Measurements from ENCODE around the gene MRPS24. TPM values are rescaled to one million over a fixed set of nuclear protein-coding genes. Genes with fewer than 3 reads are reported as not detected.

Gene MRPS24
- total RNA-seq, 1 donor from 2014 or later = 93.9 TPM

DNA sequence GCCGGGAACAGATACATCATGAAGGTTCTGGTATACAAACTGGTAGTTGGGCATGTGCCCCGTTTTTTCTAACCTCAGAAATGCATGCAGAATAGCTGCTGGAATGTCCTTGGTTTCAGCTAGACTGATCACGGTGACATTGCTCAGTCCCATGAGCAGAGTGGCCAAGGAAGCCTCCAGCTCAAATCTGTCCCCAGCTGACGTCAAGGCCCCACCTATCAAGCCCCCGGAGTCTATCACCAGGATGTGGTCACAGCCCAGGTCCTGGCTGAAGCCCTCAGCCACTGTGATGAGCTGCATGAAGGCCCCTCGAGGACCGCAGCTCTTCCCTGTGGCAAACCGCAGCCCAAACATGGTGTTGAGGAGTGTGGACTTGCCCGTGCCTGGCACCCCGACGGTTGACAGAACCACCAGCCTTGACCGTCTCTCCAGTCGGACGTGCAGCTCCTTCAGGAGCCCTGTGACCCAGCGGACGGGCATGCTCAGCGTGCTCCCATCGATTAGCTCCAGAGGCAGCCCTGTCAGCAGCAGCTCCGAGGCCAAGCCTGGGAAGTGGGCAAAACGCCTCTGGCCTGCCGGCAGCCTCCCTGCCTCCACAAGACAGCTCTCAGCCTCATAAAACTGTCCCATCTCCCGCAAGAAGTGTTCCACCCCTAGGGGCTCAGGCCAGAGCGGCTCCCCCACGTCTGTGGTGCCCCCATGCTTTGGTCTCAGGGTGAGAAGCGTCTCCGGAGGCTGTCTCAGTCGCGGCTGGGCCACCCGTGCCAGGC is 7.8 kb upstream of the MRPS24 start:
- H3K36me3 Mint-ChIP-seq (ENCODE audit: low read depth, unreplicated experiment) = peaks cover 37% of the 10 kb centered on the region
- Histone ChIP-seq H3K9me3 (ENCODE audit: insufficient read depth, low read depth, low read length) (no peaks in the 10 kb centered on the region), H3K36me3 (ENCODE audit: insufficient read depth, low read length) (peaks cover 26% of the 10 kb centered on the region), H3K27me3 (ENCODE audit: insufficient read depth, low read length) (no peaks in the 10 kb centered on the region), H3K4me1 (ENCODE audit: insufficient read depth, low read length) (peaks cover 36% of the 10 kb centered on the region), H3K4me2 (ENCODE audit: low read length) (no peak overlapping the region), H3K9ac (ENCODE audit: low read length) (no peak overlapping the region), H4K20me1 (ENCODE audit: insufficient read depth, low read length) (no peaks in the 10 kb centered on the region), H3K79me2 (ENCODE audit: insufficient read depth, low read length) (peaks cover 16% of the 10 kb centered on the region), H2AFZ (ENCODE audit: low read depth, low read length) (no peak overlapping the region), H3K4me3 (ENCODE audit: insufficient read depth, low read depth, low read length) (no peak overlapping the region), H3K27ac (ENCODE audit: low read depth, low read length) (no peak overlapping the region)
- H3K27ac Mint-ChIP-seq (ENCODE audit: unreplicated experiment) = no peak overlapping the region
- H3K4me3 Mint-ChIP-seq (ENCODE audit: unreplicated experiment) = no peak overlapping the region
- no peaks in the 10 kb centered on the region for H3K27me3 Mint-ChIP-seq (ENCODE audit: low read depth, unreplicated experiment)
- TF ChIP-seq, protein P1, sequence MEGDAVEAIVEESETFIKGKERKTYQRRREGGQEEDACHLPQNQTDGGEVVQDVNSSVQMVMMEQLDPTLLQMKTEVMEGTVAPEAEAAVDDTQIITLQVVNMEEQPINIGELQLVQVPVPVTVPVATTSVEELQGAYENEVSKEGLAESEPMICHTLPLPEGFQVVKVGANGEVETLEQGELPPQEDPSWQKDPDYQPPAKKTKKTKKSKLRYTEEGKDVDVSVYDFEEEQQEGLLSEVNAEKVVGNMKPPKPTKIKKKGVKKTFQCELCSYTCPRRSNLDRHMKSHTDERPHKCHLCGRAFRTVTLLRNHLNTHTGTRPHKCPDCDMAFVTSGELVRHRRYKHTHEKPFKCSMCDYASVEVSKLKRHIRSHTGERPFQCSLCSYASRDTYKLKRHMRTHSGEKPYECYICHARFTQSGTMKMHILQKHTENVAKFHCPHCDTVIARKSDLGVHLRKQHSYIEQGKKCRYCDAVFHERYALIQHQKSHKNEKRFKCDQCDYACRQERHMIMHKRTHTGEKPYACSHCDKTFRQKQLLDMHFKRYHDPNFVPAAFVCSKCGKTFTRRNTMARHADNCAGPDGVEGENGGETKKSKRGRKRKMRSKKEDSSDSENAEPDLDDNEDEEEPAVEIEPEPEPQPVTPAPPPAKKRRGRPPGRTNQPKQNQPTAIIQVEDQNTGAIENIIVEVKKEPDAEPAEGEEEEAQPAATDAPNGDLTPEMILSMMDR (IDR thresholded peaks at IDR 0.05; ENCODE audit: insufficient read depth, low read depth, low read length) = no peak
- TF ChIP-seq EZH2 (IDR thresholded peaks at IDR 0.05; ENCODE audit: insufficient read depth, low read length) = no peak
- peaks cover 3% of the 10 kb centered on the region for H3K9me3 Mint-ChIP-seq (ENCODE audit: unreplicated experiment)
- peaks cover 21% of the 10 kb centered on the region for H3K4me1 Mint-ChIP-seq (ENCODE audit: low read depth, unreplicated experiment)
- no peak for DNase-seq (ENCODE audit: low read depth)
- no peak for FAIRE-seq

DNA sequence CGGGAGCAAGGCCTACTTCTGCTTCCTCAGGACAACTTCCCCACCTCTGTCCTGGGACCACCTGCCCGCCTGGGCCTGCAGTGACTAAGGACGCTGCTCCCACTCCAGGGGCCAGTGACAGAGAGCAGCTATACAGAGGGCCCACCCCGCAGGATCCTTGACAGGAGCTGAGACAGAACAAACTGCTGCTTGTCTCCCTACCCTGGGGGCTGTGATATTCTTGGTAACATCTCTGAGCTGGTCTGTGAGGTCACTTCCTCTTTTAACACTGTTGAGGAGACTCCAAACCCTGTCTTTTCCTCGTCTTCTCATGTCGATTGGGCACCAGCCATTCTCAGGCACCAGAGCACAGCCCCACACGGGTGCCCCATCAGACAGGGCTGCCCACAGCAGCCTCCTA is 6.9 kb upstream of the MRPS24 start:
- H3K4me3 ChIP-seq (ENCODE audit: insufficient read depth, low read depth, low read length) = no peak overlapping the region
- no peak for DNase-seq (ENCODE audit: low read depth)
- TF ChIP-seq, protein P1 (IDR thresholded peaks at IDR 0.05; ENCODE audit: insufficient read depth, low read depth, low read length) = no peak
- TF ChIP-seq EZH2 (IDR thresholded peaks at IDR 0.05; ENCODE audit: insufficient read depth, low read length) = no peak
- Mint-ChIP-seq H3K9me3 (ENCODE audit: unreplicated experiment) (peaks cover 2% of the 10 kb centered on the region), H3K36me3 (ENCODE audit: low read depth, unreplicated experiment) (peaks cover 37% of the 10 kb centered on the region), H3K4me3 (ENCODE audit: unreplicated experiment) (no peak overlapping the region), H3K4me1 (ENCODE audit: low read depth, unreplicated experiment) (peaks cover 23% of the 10 kb centered on the region), H3K27me3 (ENCODE audit: low read depth, unreplicated experiment) (no peaks in the 10 kb centered on the region), H3K27ac (ENCODE audit: unreplicated experiment) (no peak overlapping the region)
- FAIRE-seq = no peak
- no peaks in the 10 kb centered on the region for H3K9me3 ChIP-seq (ENCODE audit: insufficient read depth, low read depth, low read length)
- peaks cover 24% of the 10 kb centered on the region for H3K36me3 ChIP-seq (ENCODE audit: insufficient read depth, low read length)
- H4K20me1 ChIP-seq (ENCODE audit: insufficient read depth, low read length) = no peaks in the 10 kb centered on the region
- H3K9ac ChIP-seq (ENCODE audit: low read length) = no peak overlapping the region
- no peaks in the 10 kb centered on the region for H3K27me3 ChIP-seq (ENCODE audit: insufficient read depth, low read length)
- H3K79me2 ChIP-seq (ENCODE audit: insufficient read depth, low read length) = peaks cover 16% of the 10 kb centered on the region
- H3K4me1 ChIP-seq (ENCODE audit: insufficient read depth, low read length) = peaks cover 40% of the 10 kb centered on the region
- no peak overlapping the region for H2AFZ ChIP-seq (ENCODE audit: low read depth, low read length)
- no peak overlapping the region for H3K27ac ChIP-seq (ENCODE audit: low read depth, low read length)
- no peak overlapping the region for H3K4me2 ChIP-seq (ENCODE audit: low read length)

GRCh38 chr7:43873300-43873699 is 4.0 kb upstream of the MRPS24 start:
- H3K4me3 Mint-ChIP-seq (ENCODE audit: unreplicated experiment) = no peak overlapping the region
- no peak for FAIRE-seq

More at GRCh38 chr7:43873300-43873699, 4.0 kb upstream of the MRPS24 start:
- Mint-ChIP-seq H3K36me3 (ENCODE audit: low read depth, unreplicated experiment) (peaks cover 29% of the 10 kb centered on the region), H3K27ac (ENCODE audit: unreplicated experiment) (no peak overlapping the region), H3K27me3 (ENCODE audit: low read depth, unreplicated experiment) (no peaks in the 10 kb centered on the region), H3K9me3 (ENCODE audit: unreplicated experiment) (peaks cover 2% of the 10 kb centered on the region), H3K4me1 (ENCODE audit: low read depth, unreplicated experiment) (peaks cover 19% of the 10 kb centered on the region)
- Histone ChIP-seq H3K27me3 (ENCODE audit: insufficient read depth, low read length) (no peaks in the 10 kb centered on the region), H3K27ac (ENCODE audit: low read depth, low read length) (peak overlapping the region; percentile 86), H4K20me1 (ENCODE audit: insufficient read depth, low read length) (no peaks in the 10 kb centered on the region), H3K4me2 (ENCODE audit: low read length) (peak overlapping the region; percentile 71), H3K9me3 (ENCODE audit: insufficient read depth, low read depth, low read length) (no peaks in the 10 kb centered on the region), H3K9ac (ENCODE audit: low read length) (peak overlapping the region; percentile 71), H3K4me1 (ENCODE audit: insufficient read depth, low read length) (peaks cover 33% of the 10 kb centered on the region), H3K4me3 (ENCODE audit: insufficient read depth, low read depth, low read length) (peak overlapping the region; percentile 12), H3K79me2 (ENCODE audit: insufficient read depth, low read length) (peaks cover 18% of the 10 kb centered on the region), H2AFZ (ENCODE audit: low read depth, low read length) (no peak overlapping the region), H3K36me3 (ENCODE audit: insufficient read depth, low read length) (peaks cover 10% of the 10 kb centered on the region)
- TF ChIP-seq EZH2 (IDR thresholded peaks at IDR 0.05; ENCODE audit: insufficient read depth, low read length) = no peak
- TF ChIP-seq, protein P1 (IDR thresholded peaks at IDR 0.05; ENCODE audit: insufficient read depth, low read depth, low read length) = no peak
- DNase-seq (ENCODE audit: low read depth) = peak; percentile 71
